ENCODE results near the gene ARHGAP27.

GRCh38 chr17:45391291-45391690 lies 41.4 kb downstream of the ARHGAP27 start:
- TF ChIP-seq NFIC (IDR thresholded peaks at IDR 0.05) (no peak), YY1 (IDR thresholded peaks at IDR 0.05; ENCODE audit: low read depth) (no peak)
